ENCODE data around the gene SPACA1. TPM values are rescaled to one million over a fixed set of nuclear protein-coding genes. Genes with fewer than 3 reads are reported as not detected.

SPACA1 gene
- polyA plus RNA-seq, 2 of the 4 experiments (the other 2 are of a cell fraction) = not detected

- Histone ChIP-seq H3K4me3 (no peak overlapping the region), H3K27ac (no peak overlapping the region), H3K9me3 (no peaks in the 10 kb centered on the region), H3K4me2 (no peak overlapping the region), H3K4me1 (no peaks in the 10 kb centered on the region)
- ChIA-PET POLR2A (no interaction called here), CTCF (no interaction called here)
- TF ChIP-seq HES2 (IDR thresholded peaks at IDR 0.05) (no peak), HMGXB4 (CRISPR knock-in tag; IDR thresholded peaks at IDR 0.05; ENCODE audit: borderline replicate concordance) (no peak), EHMT2 (IDR thresholded peaks at IDR 0.05; ENCODE audit: low read depth) (no peak), RARB (CRISPR knock-in tag; IDR thresholded peaks at IDR 0.05) (no peak), RAD21 (conservative IDR thresholded peaks at IDR 0.05 in 1 of 2, IDR thresholded peaks at IDR 0.05 in 1 of 2) (no peak), EHF (CRISPR knock-in tag; IDR thresholded peaks at IDR 0.05) (no peak), EP300 (IDR thresholded peaks at IDR 0.05) (no peak), KDM1A (IDR thresholded peaks at IDR 0.05; ENCODE audit: low read depth) (no peak), NPAS2 (CRISPR knock-in tag; IDR thresholded peaks at IDR 0.05; ENCODE audit: borderline replicate concordance) (no peak), PBX3 (IDR thresholded peaks at IDR 0.05) (no peak), HOXA7 (CRISPR knock-in tag; IDR thresholded peaks at IDR 0.05) (no peak), SREBF2 (IDR thresholded peaks at IDR 0.05) (no peak), MYC (IDR thresholded peaks at IDR 0.05; ENCODE audit: borderline replicate concordance, low read length) (no peak), ZNF302 (CRISPR knock-in tag; IDR thresholded peaks at IDR 0.05) (no peak), E2F6 (IDR thresholded peaks at IDR 0.05; ENCODE audit: borderline replicate concordance, low read depth) (no peak), SMC3 (IDR thresholded peaks at IDR 0.05) (no peak), CEBPB (IDR thresholded peaks at IDR 0.05) (no peak)
- ATAC-seq (no peak), FAIRE-seq (no peak), DNase-seq (ENCODE audit: low read depth in 1 of 2, low spot score in 1 of 2) (no peak)
These were observed 3.1 kb upstream of the SPACA1 start for GRCh38 chr6:88044530-88044929.

- ChIA-PET POLR2A (no interaction called here), CTCF (no interaction called here)
- no peaks in the 10 kb centered on the region for H3K4me1 ChIP-seq
- WGBS (ENCODE audit: missing lambda C conversion rate) = 5% methylated on average over 1 of the region's 1 CpG
- H3K4me2 ChIP-seq = no peak overlapping the region
- TF ChIP-seq HMGXB4 (CRISPR knock-in tag; IDR thresholded peaks at IDR 0.05; ENCODE audit: borderline replicate concordance) (no peak), RNF2 (IDR thresholded peaks at IDR 0.05; ENCODE audit: borderline replicate concordance, low read depth) (no peak), ELK1 (IDR thresholded peaks at IDR 0.05; ENCODE audit: low read depth, low read length) (no peak), BHLHE40 (IDR thresholded peaks at IDR 0.05; ENCODE audit: low read depth, low read length) (no peak), HOXA7 (CRISPR knock-in tag; IDR thresholded peaks at IDR 0.05) (no peak), FOSB (CRISPR knock-in tag; IDR thresholded peaks at IDR 0.05) (no peak), RFX5 (IDR thresholded peaks at IDR 0.05) (no peak), HEYL (CRISPR knock-in tag; IDR thresholded peaks at IDR 0.05) (no peak), ZFP36 (IDR thresholded peaks at IDR 0.05; ENCODE audit: borderline replicate concordance, partially characterized antibody) (no peak), MAZ (IDR thresholded peaks at IDR 0.05; ENCODE audit: borderline replicate concordance, low read depth, low read length) (no peak), MYC (IDR thresholded peaks at IDR 0.05; ENCODE audit: borderline replicate concordance, low read length) (no peak), EHF (CRISPR knock-in tag; IDR thresholded peaks at IDR 0.05) (no peak)
- no peak overlapping the region for H3K4me3 ChIP-seq
- no peak for DNase-seq (ENCODE audit: low read depth in 1 of 2, low spot score in 1 of 2)
- FAIRE-seq = no peak
- no peaks in the 10 kb centered on the region for H3K9me3 ChIP-seq
- ATAC-seq = no peak
- H3K27ac ChIP-seq = no peak overlapping the region
These were observed 2.0 kb upstream of the SPACA1 start for GRCh38 chr6:88045521-88046136.

Measured in A549 (cell line).